ENCODE data around the gene AGMAT. TPM values are rescaled to one million over a fixed set of nuclear protein-coding genes. Genes with fewer than 3 reads are reported as not detected.

The AGMAT gene
- total and polyA plus RNA-seq, 2 of the 8 experiments (the other 6 are each of a cell fraction or from before 2014, with no cell fraction given) = 3.7 to 5.8 TPM

DNA sequence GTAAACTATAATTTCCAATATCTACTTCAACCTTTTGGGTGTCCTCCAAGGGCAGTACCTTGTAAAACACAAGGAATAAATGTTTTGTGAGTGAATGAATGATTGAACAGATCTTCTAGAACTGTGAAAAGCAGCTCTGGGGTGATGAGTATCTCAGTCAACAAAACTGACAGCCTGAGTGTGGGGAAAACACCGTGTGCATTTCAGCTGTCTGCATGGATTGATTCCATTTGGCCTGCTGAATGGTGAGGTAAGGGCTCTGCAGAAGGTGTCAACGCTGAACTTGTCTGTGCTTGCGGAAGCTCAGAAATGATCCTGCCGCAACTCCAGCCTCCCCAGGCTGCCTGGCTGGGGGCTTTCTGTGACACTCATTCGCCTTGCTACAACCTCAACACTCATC is 7.4 kb upstream of the AGMAT start (continued):
- no peak for TF ChIP-seq KDM5A (IDR thresholded peaks at IDR 0.05; ENCODE audit: low read length)
